Measurements from ENCODE around the gene BIRC7. TPM values are rescaled to one million over a fixed set of nuclear protein-coding genes. Genes with fewer than 3 reads are reported as not detected.
"Not testable (repeated sequence)": the region's sequence is repeated elsewhere in the genome, so short reads cannot be mapped to it uniquely, and the experiment has no call there.

The BIRC7 gene
- total RNA-seq, 5 donors from 2014 or later (not counting 1 experiment from before 2014, with no cell fraction given): not detected

DNA sequence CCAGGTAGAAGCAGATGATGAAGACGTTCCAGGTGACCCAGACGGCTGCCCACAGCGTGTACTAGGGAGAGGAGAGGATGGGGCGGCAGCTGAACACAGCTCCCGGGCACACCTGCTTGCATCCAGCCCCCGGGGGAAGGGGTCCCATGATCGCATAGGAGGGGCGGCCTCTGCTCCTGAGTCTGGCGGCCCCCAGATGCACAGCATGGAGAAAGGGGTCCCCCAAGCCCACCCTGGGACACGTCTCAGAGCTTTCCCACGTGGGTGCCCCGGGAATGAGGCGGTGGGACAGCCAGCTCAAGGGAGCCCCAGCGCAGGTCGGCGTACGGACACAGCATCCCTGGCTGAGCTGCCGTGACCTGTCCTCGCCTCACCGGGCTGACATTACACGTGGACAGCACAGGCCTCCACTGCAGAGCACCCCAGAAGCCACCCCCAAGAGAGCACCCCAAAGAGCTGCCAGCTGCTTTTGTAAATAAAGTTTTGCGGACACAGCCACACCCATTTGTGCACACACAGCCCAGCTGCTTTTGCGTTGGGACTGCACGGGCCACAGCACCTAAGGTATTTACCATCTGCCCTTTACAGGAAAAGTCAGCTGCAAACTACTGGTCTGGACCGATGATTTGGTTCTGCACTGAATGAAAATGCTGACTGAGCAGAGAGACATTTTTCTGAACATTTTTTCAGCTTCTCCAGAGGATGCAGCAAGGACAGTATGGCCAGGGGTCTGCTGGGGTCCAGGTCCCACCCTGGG is 13.3 kb downstream of the BIRC7 start:
- Histone ChIP-seq H3K27me3 (replicated peaks in 1 of 2; ENCODE audit: control insufficient read depth in 2 of 2, extremely low read depth in 1 of 2, insufficient read depth in 2 of 2, low read length in 1 of 2) (peaks cover 0 to 78% of the 10 kb centered on the region in 2 experiments), H3K4me1 (ENCODE audit: control insufficient read depth in 1 of 2, extremely low read depth in 1 of 2, insufficient read depth in 2 of 2, low read length in 2 of 2) (peaks cover 0 to 10% of the 10 kb centered on the region in 2 experiments), H3K9me3 (no peaks in the 10 kb centered on the region), H3K4me3 (ENCODE audit: control insufficient read depth in 1 of 2, extremely low read depth in 1 of 2, low read length in 1 of 2) (no peak overlapping the region), H3K36me3 (ENCODE audit: control insufficient read depth in 2 of 2, extremely low read depth in 1 of 2, insufficient read depth in 1 of 2, low read length in 1 of 2) (no peaks in the 10 kb centered on the region), H3K27ac (ENCODE audit: low read length) (no peak overlapping the region)
- Mint-ChIP-seq H3K27ac (no peak overlapping the region), H3K9me3 (no peaks in the 10 kb centered on the region), H3K4me3 (no peak overlapping the region), H3K36me3 (no peaks in the 10 kb centered on the region), H3K4me1 (peaks cover 5 to 8% (median 6%) of the 10 kb centered on the region in 3 donors), H3K27me3 (peaks cover 42 to 61% of the 10 kb centered on the region in 2 donors)
- WGBS (ENCODE audit: insufficient coverage): 74% methylated on average over 23 of the region's 25 CpGs
- ATAC-seq (replicated peaks in 1 of 4) (no peak), DNase-seq (no peak)
- ChIA-PET CTCF (no interaction called here), POLR2A (no interaction called here)

DNA sequence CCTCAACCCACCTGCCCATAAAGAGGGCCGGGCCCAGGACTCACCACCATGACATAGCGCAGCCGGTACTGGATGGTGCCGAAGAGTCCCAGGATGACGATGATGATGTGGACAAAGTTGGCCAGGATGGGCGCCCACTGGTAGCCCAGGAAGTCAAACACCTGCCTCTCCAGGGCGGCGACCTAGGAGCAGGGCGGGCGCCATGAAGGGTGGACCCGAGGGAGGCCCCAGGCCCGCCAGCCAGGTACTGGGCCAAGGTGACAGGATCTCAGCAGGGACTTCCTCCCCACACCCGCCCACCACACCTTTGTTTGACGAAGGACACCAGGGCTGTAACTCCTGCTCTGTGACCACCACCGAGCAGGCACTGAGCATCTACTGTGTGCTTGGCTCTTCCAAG is 14.2 kb downstream of the BIRC7 start:
- H3K27ac ChIP-seq (ENCODE audit: low read length): no peak overlapping the region
- H3K4me1 ChIP-seq (ENCODE audit: control insufficient read depth in 1 of 2, extremely low read depth in 1 of 2, insufficient read depth in 2 of 2, low read length in 2 of 2): peaks cover 0 to 10% of the 10 kb centered on the region in 2 experiments
- no peaks in the 10 kb centered on the region for H3K9me3 ChIP-seq
- Mint-ChIP-seq H3K9me3 (no peaks in the 10 kb centered on the region), H3K27ac (no peak overlapping the region), H3K4me3 (no peak overlapping the region), H3K27me3 (peaks cover 42 to 59% of the 10 kb centered on the region in 2 donors), H3K36me3 (no peaks in the 10 kb centered on the region), H3K4me1 (peaks cover 5 to 8% (median 8%) of the 10 kb centered on the region in 3 donors)
- WGBS (ENCODE audit: insufficient coverage): 94% methylated on average over 6 of the region's 15 CpGs
- no peak for ATAC-seq (replicated peaks in 1 of 4)
- POLR2A ChIA-PET: no interaction called here
- peaks cover 0 to 74% of the 10 kb centered on the region in 2 experiments for H3K27me3 ChIP-seq (replicated peaks in 1 of 2; ENCODE audit: control insufficient read depth in 2 of 2, extremely low read depth in 1 of 2, insufficient read depth in 2 of 2, low read length in 1 of 2)
- H3K36me3 ChIP-seq (ENCODE audit: control insufficient read depth in 2 of 2, extremely low read depth in 1 of 2, insufficient read depth in 1 of 2, low read length in 1 of 2): no peaks in the 10 kb centered on the region
- DNase-seq: no peak
- CTCF ChIA-PET: no interaction called here
- H3K4me3 ChIP-seq (ENCODE audit: control insufficient read depth in 1 of 2, extremely low read depth in 1 of 2, low read length in 1 of 2): no peak overlapping the region

DNA sequence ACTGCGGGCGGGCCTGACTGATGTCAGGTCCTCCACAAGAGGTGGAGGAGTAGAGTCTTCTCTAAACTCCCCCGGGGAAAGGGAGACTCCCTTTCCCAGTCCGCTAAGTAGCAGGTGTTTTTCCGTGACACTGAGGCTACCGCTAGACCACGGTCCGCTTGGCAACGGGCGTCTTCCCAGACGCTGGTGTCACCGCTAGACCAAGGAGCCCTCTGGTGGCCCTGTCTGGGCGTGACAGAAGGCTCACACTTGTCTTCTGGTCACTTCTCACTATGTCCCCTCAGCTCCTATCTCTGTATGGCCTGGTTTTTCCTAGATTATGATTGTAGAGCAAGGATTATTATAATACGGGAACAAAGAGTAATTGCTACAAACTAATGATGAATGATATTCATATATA is 15.6 kb downstream of the BIRC7 start:
- H3K27ac ChIP-seq (ENCODE audit: low read length); CTCF ChIA-PET; H3K4me3 ChIP-seq (ENCODE audit: control insufficient read depth in 1 of 2, extremely low read depth in 1 of 2, low read length in 1 of 2); H3K36me3 Mint-ChIP-seq; H3K36me3 ChIP-seq (ENCODE audit: control insufficient read depth in 2 of 2, extremely low read depth in 1 of 2, insufficient read depth in 1 of 2, low read length in 1 of 2); H3K9me3 ChIP-seq; H3K4me3 Mint-ChIP-seq; DNase-seq; ATAC-seq (replicated peaks in 1 of 4); H3K9me3 Mint-ChIP-seq; POLR2A ChIA-PET; H3K27ac Mint-ChIP-seq: not testable (repeated sequence)
- WGBS (ENCODE audit: insufficient coverage): 42% methylated on average over 4 of the region's 14 CpGs
- Mint-ChIP-seq H3K4me1 (peaks cover 7 to 11% (median 8%) of the 10 kb centered on the region in 3 donors), H3K27me3 (peaks cover 46 to 61% of the 10 kb centered on the region in 2 donors)
- H3K4me1 ChIP-seq (ENCODE audit: control insufficient read depth in 1 of 2, extremely low read depth in 1 of 2, insufficient read depth in 2 of 2, low read length in 2 of 2): peaks cover 0 to 10% of the 10 kb centered on the region in 2 experiments
- peaks cover 4 to 79% of the 10 kb centered on the region in 2 experiments for H3K27me3 ChIP-seq (replicated peaks in 1 of 2; ENCODE audit: control insufficient read depth in 2 of 2, extremely low read depth in 1 of 2, insufficient read depth in 2 of 2, low read length in 1 of 2)

DNA sequence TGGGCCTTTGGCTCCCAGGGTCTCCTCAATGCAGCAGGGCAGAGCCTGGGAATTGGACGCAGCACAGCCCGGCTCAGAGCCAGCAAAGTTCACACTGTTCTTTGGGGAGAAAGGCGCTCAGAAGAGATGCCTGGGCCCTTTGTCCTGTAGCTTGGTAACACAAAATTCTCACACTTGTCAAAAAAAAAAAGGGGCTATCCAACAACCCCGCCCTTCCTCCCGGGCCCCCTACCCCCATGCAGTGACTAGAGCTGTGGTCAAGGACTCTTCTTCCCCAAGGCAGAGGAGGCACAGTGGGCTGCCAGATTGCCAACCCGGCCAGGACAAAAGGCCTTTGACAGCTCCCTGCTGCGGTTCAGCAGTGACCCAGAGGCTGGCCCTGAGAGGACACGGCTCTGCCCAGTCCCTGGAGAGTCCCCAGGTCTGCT is 16.6 kb downstream of the BIRC7 start:
- no peaks in the 10 kb centered on the region for H3K9me3 ChIP-seq
- H3K4me1 ChIP-seq (ENCODE audit: control insufficient read depth in 1 of 2, extremely low read depth in 1 of 2, insufficient read depth in 2 of 2, low read length in 2 of 2): peaks cover 0 to 10% of the 10 kb centered on the region in 2 experiments
- Mint-ChIP-seq H3K4me1 (peaks cover 7 to 11% (median 8%) of the 10 kb centered on the region in 3 donors), H3K27ac (no peak overlapping the region), H3K4me3 (peak overlapping the region in 1 of 3 donors; percentile 33), H3K9me3 (no peaks in the 10 kb centered on the region), H3K36me3 (no peaks in the 10 kb centered on the region), H3K27me3 (peaks cover 54 to 70% of the 10 kb centered on the region in 2 donors)
- no peak for DNase-seq
- H3K27me3 ChIP-seq (replicated peaks in 1 of 2; ENCODE audit: control insufficient read depth in 2 of 2, extremely low read depth in 1 of 2, insufficient read depth in 2 of 2, low read length in 1 of 2): peaks cover 4 to 78% of the 10 kb centered on the region in 2 experiments
- ChIA-PET POLR2A (no interaction called here), CTCF (interaction anchor here in 1 of 2 donors (0.6 kb wide), 1 partner anchor 11 kb away, joined by 4 read pairs; no protein-coding TSS in a partner anchor)
- no peak overlapping the region for H3K27ac ChIP-seq (ENCODE audit: low read length)
- ATAC-seq (replicated peaks in 1 of 4): no peak
- H3K4me3 ChIP-seq (ENCODE audit: control insufficient read depth in 1 of 2, extremely low read depth in 1 of 2, low read length in 1 of 2): no peak overlapping the region
- no peaks in the 10 kb centered on the region for H3K36me3 ChIP-seq (ENCODE audit: control insufficient read depth in 2 of 2, extremely low read depth in 1 of 2, insufficient read depth in 1 of 2, low read length in 1 of 2)
- WGBS (ENCODE audit: insufficient coverage): 70% methylated on average over 3 of the region's 8 CpGs

DNA sequence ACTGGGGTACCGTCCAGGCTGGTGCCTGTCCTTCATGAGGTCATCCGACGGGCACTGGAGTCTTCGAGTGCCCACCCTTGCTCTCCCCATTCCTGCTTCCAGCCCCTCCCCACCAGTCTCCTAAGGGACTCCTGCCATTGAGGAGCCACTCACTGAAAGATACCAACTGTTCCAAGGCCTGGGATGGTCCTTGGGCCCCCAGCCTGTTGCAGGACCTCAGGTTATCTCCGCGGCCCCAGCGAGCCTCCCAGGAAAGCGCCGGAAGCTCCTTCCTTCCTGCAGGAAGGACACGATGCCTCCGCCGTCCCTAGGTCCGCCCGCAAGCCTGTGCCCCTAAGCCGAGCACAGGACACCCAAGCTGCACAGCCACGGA is 17.3 kb downstream of the BIRC7 start:
- CTCF ChIA-PET: no interaction called here

DNA sequence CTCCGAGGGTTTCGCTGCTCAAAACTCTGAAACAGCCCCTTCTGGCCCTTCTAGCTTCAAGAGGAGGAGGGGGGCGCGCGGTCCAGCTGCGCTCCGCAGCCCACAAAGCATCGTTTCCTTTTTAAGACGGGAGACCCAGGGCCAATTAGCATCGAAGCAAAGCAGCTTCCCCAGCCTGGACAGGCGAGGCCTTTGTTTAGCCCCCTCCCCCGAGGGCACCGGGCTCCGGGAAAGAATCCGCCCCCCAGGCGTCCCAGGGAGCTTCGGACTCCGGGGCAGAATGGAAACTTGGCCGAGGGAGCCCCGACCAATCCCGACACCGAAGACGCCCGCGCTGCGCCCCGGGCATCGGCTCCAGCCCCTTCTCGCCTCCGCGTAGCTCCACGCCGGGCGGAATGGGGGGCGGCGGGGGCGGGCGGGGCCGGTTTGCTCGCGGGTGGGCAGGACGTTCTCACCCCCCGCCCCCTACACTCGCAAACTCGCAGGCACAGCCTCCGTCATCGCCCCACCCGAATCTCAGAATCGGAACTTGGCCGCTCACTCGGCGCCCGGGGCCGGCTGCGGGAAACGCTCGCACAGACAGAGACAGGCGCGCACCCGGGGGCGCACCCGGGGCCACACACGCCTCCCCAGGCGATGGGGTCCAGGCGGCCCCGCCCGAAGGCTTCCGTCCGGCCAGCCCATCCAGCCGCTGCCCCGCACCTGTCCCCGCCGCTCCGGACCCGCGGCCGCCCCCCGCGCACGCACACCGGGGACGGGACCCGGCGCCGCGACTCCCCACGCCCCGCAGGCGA is 17.9 kb downstream of the BIRC7 start:
- Mint-ChIP-seq H3K27ac (no peak overlapping the region), H3K4me3 (peak overlapping the region in 1 of 3 donors; percentile 33), H3K27me3 (peaks cover 53 to 70% of the 10 kb centered on the region in 2 donors), H3K36me3 (no peaks in the 10 kb centered on the region), H3K4me1 (peaks cover 7 to 11% (median 8%) of the 10 kb centered on the region in 3 donors), H3K9me3 (no peaks in the 10 kb centered on the region)
- no peaks in the 10 kb centered on the region for H3K36me3 ChIP-seq (ENCODE audit: control insufficient read depth in 2 of 2, extremely low read depth in 1 of 2, insufficient read depth in 1 of 2, low read length in 1 of 2)
- no peak for DNase-seq
- peak in 3 of 4 experiments; percentile 32 to 52 (median 33) for ATAC-seq (replicated peaks in 1 of 4)
- H3K27ac ChIP-seq (ENCODE audit: low read length): no peak overlapping the region
- H3K4me3 ChIP-seq (ENCODE audit: control insufficient read depth in 1 of 2, extremely low read depth in 1 of 2, low read length in 1 of 2): no peak overlapping the region
- H3K9me3 ChIP-seq: no peaks in the 10 kb centered on the region
- H3K4me1 ChIP-seq (ENCODE audit: control insufficient read depth in 1 of 2, extremely low read depth in 1 of 2, insufficient read depth in 2 of 2, low read length in 2 of 2): peaks cover 0 to 10% of the 10 kb centered on the region in 2 experiments
- 2% methylated on average over 77 of the region's 89 CpGs for WGBS (ENCODE audit: insufficient coverage)
- ChIA-PET CTCF (no interaction called here), POLR2A (no interaction called here)
- H3K27me3 ChIP-seq (replicated peaks in 1 of 2; ENCODE audit: control insufficient read depth in 2 of 2, extremely low read depth in 1 of 2, insufficient read depth in 2 of 2, low read length in 1 of 2): peaks cover 6 to 74% of the 10 kb centered on the region in 2 experiments

More for the DNA sequence above, 17.3 kb downstream of the BIRC7 start:
- H3K27ac ChIP-seq (ENCODE audit: low read length): no peak overlapping the region
- POLR2A ChIA-PET: no interaction called here
- peaks cover 0 to 10% of the 10 kb centered on the region in 2 experiments for H3K4me1 ChIP-seq (ENCODE audit: control insufficient read depth in 1 of 2, extremely low read depth in 1 of 2, insufficient read depth in 2 of 2, low read length in 2 of 2)
- WGBS (ENCODE audit: insufficient coverage): 12% methylated on average over 16 of the region's 16 CpGs
- no peak overlapping the region for H3K4me3 ChIP-seq (ENCODE audit: control insufficient read depth in 1 of 2, extremely low read depth in 1 of 2, low read length in 1 of 2)
- Mint-ChIP-seq H3K27ac (no peak overlapping the region), H3K9me3 (no peaks in the 10 kb centered on the region), H3K36me3 (no peaks in the 10 kb centered on the region), H3K4me3 (peak overlapping the region in 1 of 3 donors; percentile 33), H3K27me3 (peaks cover 54 to 72% of the 10 kb centered on the region in 2 donors), H3K4me1 (peaks cover 7 to 11% (median 8%) of the 10 kb centered on the region in 3 donors)
- no peak for DNase-seq
- no peaks in the 10 kb centered on the region for H3K36me3 ChIP-seq (ENCODE audit: control insufficient read depth in 2 of 2, extremely low read depth in 1 of 2, insufficient read depth in 1 of 2, low read length in 1 of 2)
- H3K9me3 ChIP-seq: no peaks in the 10 kb centered on the region
- no peak for ATAC-seq (replicated peaks in 1 of 4)
- H3K27me3 ChIP-seq (replicated peaks in 1 of 2; ENCODE audit: control insufficient read depth in 2 of 2, extremely low read depth in 1 of 2, insufficient read depth in 2 of 2, low read length in 1 of 2): peaks cover 4 to 77% of the 10 kb centered on the region in 2 experiments
